Stimulated activated CD4-positive, alpha-beta T cell treated with anti-CD3 and anti-CD28 coated beads, Interleukin-12 subunit alpha, Interleukin-12 subunit beta, amount 100 ng/mL, for 4 hours (primary cell): ENCODE data around the gene FBXW4.
"Not testable (repeated sequence)": the region's sequence is repeated elsewhere in the genome, so short reads cannot be mapped to it uniquely, and the experiment has no call there.

ENCODE experiments used
- DNase-seq: peaks from one replicate; pipeline ENCODE4 v3.0.0-alpha.2; 2020

Gene FBXW4

GRCh38 chr10:101653536-101653935 is 41.4 kb downstream of the FBXW4 start:
- DNase-seq, result no peak

- DNase-seq, result no peak
Measured at GRCh38 chr10:101651336-101651735, 43.6 kb downstream of the FBXW4 start.

DNA sequence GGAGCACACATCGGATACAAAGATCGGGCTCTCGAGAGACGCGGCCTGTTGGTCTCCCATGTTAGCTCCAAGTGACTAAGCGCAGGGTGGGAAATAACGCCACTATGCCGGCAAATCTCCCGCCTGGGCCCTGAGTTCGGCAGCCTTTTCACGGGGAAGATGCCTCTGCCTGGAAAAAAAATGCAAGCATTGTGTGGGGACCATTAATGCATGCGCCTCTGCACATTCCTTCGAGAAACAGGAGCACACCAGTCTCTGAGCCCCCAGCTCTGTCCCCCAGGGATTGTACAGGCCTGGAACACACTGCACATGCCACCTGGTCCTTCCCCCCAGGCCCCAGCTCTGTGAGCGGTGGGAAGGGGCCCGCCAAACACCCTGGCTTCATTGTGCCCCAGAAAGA is 44.1 kb downstream of the FBXW4 start:
- no peak for DNase-seq

- no peak for DNase-seq
Measured at GRCh38 chr10:101649525-101650085, 45.4 kb downstream of the FBXW4 start.

- DNase-seq, result no peak
Measured at GRCh38 chr10:101647255-101647654, 47.7 kb downstream of the FBXW4 start.

DNA sequence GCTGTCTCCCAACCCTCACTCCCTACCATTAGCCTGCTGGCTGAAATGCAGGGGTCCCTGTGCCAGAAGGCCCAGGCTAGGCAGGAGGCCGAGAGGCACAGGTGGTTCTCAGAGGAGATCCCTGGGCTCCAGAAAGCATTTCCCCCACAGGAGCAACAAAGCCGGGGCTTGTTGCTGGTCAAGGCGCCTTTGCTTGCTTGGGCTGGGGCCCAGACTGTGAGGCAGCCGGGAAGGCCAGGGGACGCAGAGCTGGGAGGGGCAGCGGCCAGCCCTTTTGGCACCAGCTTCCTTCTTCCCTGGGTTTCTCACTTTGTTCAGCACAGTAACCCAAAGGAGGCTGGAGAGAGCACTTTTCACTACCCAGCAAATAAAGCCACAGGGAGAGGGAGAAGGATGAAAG is 48.6 kb downstream of the FBXW4 start:
- DNase-seq, result no peak

DNA sequence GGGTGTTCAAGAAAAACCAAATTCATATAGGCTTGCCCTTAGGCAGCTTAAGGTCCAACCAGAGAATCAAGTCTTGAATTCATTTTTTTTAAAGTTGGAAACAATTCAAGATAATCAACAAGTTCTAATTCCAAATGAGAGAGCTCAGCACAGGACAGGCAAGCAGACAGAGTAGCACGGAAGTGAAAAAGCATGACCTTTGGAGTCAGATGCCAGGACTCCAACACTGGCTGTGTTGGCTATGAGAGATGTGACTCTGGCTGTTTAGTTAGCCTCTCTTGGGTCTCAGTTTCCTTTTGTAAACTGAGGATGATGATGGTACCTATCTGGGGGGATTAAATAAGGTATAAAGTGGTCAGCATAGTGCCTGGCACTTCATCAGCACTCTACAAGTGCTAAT is 49.3 kb downstream of the FBXW4 start:
- DNase-seq, result no peak

GRCh38 chr10:101644002-101644401 is 51.0 kb downstream of the FBXW4 start:
- DNase-seq, result no peak

GRCh38 chr10:101643546-101643945 is 51.4 kb downstream of the FBXW4 start:
- DNase-seq, result no peak

- no peak for DNase-seq
Measured at GRCh38 chr10:101639141-101639900, 55.6 kb downstream of the FBXW4 start.

- DNase-seq, result not testable (repeated sequence)
Measured at GRCh38 chr10:101633510-101633909, 61.5 kb downstream of the FBXW4 start.

DNA sequence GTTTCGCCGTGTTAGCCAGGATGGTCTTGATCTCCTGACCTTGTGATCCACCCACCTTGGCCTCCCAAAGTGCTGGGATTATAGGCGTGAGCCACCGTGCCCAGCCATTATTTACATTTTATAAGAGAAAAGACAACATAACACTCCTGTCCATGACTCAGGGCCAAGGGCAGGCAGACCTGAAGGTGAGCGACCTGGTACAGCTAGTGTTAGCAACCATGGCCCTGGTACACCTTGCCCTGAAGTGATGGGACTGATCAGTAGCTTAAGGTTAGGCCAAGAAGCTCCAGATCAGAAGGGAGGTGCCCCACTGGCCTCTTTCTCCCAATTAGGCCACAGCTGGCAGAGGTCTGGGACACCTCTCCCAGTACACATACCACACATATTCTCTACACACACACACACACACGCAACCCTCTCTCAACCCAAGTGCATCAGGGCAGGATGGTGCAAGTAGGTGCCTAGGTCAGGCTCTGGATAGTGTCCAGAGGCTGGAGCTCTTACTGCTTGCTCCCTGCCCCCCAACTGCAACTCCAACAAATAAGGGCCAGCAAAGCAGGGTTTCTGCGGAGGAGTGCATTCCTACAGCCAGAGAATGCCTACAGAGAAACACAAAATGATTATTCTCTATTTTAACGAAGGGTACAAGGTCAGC is 63.0 kb downstream of the FBXW4 start:
- DNase-seq, result no peak

GRCh38 chr10:101630633-101630920 is 64.4 kb downstream of the FBXW4 start:
- no peak for DNase-seq

DNA sequence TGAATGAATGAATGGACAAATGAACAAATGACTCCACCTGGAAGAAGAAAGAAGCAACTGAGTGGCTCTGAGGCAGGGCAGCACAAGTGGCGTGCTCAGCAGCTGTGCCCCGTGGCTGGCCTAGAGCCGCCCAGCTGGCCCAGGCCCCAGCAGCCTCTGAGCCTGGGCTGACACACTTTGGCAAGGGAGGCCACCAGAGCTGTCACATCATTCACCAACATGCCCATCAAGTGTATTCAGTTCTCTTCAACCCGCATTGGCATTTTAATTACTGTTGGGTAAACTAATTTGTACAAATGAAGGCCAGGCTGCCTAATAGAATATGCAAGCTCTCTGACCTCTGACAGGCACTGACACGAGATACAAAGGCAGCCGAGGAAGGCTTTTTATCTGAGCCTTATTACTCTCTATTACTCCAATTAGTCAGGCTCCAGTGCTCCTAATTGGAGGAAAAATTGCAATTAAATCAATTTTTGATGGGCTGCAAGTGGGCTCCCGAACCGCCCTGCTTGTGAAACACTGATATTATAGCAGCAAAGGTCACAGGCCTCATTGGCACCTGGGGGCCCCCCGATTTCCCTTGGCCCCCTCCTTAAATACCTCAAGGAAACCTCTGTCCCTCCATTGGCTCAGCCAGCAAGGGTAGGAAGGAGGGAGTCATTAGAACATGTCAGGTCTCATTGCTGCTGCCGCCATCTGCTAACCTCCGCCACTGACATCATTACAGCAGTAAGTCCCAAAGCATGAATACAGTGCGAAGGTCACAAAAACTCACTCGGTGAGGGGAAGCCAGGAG is 64.9 kb downstream of the FBXW4 start:
- DNase-seq, result no peak

GRCh38 chr10:101625821-101626412 is 69.1 kb downstream of the FBXW4 start:
- no peak for DNase-seq

DNA sequence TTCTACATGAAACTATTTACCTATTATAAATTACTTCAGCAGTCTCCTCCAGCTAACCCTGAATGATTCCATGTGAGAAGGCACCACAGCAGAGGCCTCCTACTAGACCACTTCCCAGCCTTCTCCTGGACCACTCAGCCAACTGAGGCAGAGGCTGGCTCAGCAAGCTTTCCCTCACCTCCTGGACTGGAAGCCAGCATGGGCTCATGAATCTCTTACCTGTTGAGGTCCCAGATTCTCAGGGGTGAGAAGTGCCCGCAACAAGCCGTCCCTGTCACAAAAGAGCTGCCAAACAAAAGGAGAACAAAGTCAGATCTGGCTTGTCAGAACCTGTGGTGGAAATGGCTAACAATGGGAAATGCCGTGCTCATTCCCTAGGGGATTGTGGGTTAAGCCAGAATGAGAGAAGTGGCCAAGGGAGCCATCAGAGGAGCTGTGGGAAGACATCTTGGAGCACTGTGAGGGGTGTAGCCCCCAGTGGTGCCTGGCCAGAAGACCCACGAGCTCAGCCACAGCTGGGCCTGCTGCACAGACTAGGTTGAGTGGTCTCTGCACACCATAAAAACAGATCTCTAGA is 70.4 kb downstream of the FBXW4 start:
- no peak for DNase-seq

DNA sequence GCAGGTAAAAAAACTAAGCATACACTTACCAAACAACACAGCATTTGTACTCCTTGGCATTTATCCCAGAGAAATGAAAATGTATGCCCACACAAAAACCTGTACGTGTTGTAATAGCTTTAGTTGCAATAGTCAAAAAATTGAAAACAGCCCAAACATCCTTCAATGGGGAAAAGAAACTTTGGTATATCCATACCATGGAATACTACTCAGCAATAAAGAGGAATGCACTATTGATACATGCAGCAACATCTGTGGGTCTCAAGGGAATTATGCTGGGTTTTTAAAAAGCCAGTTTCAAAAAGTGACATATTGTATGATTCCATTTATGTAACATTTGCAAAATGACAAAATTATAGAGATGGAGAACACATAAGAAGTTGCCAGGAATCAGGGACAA is 71.4 kb downstream of the FBXW4 start:
- DNase-seq, result no peak

- DNase-seq, result no peak
Measured at GRCh38 chr10:101619983-101620382, 75.0 kb downstream of the FBXW4 start.

GRCh38 chr10:101618871-101619270 is 76.1 kb downstream of the FBXW4 start:
- DNase-seq, result no peak

DNA sequence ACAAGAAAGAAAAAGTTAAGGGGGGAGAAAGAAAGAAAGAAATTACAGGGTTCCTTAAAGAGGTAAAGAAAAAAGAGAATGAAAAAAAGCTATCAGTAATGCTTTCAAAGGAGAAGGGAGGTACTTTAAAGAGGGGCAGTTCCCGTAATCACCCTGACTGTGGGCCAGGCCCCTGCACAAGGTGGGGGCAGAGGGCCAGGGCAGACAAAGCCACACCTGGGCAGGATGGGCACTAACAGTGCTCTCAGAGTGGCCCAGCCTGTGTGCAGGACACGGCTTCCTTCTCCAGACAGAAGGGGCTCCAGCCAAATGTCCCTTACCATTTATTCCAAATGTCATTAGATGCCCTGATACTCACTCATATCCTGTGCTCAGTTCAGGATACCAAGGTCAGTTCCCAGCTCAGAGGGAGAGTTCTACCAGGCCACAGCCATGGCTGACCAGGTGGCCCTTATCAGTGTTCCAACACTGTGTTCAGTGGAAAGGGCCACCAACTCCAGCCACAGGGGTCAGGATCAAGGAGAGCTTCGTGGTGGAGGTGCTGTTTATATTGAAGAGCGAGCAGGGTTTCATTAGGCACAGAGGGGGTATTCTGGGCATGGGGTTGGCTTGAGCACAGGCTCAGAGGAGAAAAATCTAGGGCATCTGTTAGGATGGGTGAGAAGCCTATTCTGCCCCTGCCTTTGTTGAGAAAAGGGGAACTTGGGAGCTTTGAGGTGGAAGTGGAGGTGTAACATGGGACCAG is 77.0 kb downstream of the FBXW4 start:
- no peak for DNase-seq

- DNase-seq, result no peak
Measured at GRCh38 chr10:101617102-101617823, 77.7 kb downstream of the FBXW4 start.
